Measurements from ENCODE around the gene DRG2.
A peak's percentile ranks its signal among the peaks of the same experiment; 100 is the strongest.

DRG2 gene

DNA sequence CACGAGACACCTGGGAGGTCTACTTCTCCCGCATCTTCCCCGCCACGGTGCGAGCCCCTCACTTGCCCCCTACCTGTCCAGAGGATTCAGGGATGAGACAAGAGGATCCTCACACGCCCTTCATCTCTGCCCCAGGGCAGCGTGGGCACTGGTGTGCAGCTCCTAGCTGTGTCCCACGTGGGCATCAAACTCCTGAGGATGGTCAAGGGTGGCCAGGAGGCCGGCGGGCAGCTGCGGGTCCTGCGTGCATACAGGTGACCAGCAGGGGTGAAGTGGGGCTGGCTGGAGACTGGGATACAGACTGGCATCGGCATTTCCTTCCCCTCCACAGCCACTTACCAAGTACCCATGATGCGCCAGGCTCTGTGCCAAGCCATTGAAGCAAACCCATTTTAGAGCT, 67.4 kb downstream of the DRG2 start:
- H3K9ac ChIP-seq (ENCODE audit: low read length): no peak overlapping the region
- no peaks in the 10 kb centered on the region for H3K36me3 ChIP-seq (ENCODE audit: low read length)
- H3K79me2 ChIP-seq (ENCODE audit: insufficient read depth, low read length): no peaks in the 10 kb centered on the region
- no peaks in the 10 kb centered on the region for H3K27me3 ChIP-seq (ENCODE audit: low read length)
- H2AFZ ChIP-seq (ENCODE audit: low read depth, low read length, severe bottlenecking): no peak overlapping the region
- H4K20me1 ChIP-seq (ENCODE audit: low read depth, low read length): no peaks in the 10 kb centered on the region
- H3F3A ChIP-seq (ENCODE audit: insufficient read depth): no peaks in the 10 kb centered on the region
- TF ChIP-seq, protein P1, sequence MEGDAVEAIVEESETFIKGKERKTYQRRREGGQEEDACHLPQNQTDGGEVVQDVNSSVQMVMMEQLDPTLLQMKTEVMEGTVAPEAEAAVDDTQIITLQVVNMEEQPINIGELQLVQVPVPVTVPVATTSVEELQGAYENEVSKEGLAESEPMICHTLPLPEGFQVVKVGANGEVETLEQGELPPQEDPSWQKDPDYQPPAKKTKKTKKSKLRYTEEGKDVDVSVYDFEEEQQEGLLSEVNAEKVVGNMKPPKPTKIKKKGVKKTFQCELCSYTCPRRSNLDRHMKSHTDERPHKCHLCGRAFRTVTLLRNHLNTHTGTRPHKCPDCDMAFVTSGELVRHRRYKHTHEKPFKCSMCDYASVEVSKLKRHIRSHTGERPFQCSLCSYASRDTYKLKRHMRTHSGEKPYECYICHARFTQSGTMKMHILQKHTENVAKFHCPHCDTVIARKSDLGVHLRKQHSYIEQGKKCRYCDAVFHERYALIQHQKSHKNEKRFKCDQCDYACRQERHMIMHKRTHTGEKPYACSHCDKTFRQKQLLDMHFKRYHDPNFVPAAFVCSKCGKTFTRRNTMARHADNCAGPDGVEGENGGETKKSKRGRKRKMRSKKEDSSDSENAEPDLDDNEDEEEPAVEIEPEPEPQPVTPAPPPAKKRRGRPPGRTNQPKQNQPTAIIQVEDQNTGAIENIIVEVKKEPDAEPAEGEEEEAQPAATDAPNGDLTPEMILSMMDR (IDR thresholded peaks at IDR 0.05; ENCODE audit: insufficient read depth, low read length, poor library complexity, severe bottlenecking): no peak
- no peak for TF ChIP-seq EZH2phosphoT487 (conservative IDR thresholded peaks at IDR 0.05; ENCODE audit: low read length)
- no peaks in the 10 kb centered on the region for H3K9me2 ChIP-seq (replicated peaks; ENCODE audit: insufficient read depth, low read length)
- H3K4me3 ChIP-seq (ENCODE audit: insufficient read depth, low read length, poor library complexity, severe bottlenecking): no peak overlapping the region
- no peak overlapping the region for H3K27ac ChIP-seq (ENCODE audit: low read depth, low read length)
- H3K9me3 ChIP-seq (ENCODE audit: insufficient read depth, low read length): no peaks in the 10 kb centered on the region
- H3K4me2 ChIP-seq (ENCODE audit: low read depth, low read length, poor library complexity, severe bottlenecking): no peak overlapping the region

DNA sequence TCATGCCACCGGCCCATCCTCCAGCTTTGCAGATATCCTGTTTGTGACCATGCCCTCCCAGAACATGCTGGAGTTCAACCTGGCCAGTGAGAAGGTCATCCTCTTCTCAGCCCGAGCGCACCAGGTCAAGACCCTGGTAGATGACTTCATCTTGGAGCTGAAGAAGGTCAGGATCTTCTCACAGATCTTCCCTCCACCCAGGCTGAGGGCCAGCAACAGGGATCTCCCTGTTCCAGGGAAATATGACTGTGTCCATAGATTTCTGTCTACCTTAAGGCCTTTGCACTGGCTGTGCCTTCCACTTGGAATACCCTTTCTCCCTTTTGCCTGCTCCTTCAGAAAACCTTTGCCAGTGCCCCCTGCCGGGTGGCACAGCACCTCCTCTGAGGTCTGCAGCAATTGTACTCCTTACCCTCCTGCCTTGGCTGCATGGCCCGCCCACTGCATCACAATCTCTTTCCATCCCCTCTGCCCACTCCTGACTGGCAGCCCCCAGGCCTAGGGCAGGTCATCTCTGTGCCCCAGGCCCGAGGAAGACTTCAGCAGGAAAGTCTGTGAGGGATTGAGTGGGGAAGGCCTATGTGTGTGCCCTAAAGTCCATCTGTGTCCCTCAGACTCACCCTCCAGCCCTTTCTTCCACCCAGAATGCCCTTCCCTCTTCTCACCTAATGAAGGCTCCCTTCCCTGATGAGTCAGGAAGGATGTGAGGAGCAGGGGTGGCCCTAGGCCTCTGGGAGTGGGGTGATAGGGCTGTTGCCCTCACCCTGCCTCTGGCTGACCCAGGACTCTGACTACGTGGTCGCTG, 68.6 kb downstream of the DRG2 start:
- H3K9me2 ChIP-seq (replicated peaks; ENCODE audit: insufficient read depth, low read length): no peaks in the 10 kb centered on the region
- TF ChIP-seq, protein P1 (IDR thresholded peaks at IDR 0.05; ENCODE audit: insufficient read depth, low read length, poor library complexity, severe bottlenecking): peak; percentile 19
- TF ChIP-seq EZH2phosphoT487 (conservative IDR thresholded peaks at IDR 0.05; ENCODE audit: low read length): no peak
- no peaks in the 10 kb centered on the region for H3K36me3 ChIP-seq (ENCODE audit: low read length)
- no peak overlapping the region for H2AFZ ChIP-seq (ENCODE audit: low read depth, low read length, severe bottlenecking)
- H3K4me3 ChIP-seq (ENCODE audit: insufficient read depth, low read length, poor library complexity, severe bottlenecking): no peak overlapping the region
- no peak overlapping the region for H3K27ac ChIP-seq (ENCODE audit: low read depth, low read length)
- no peaks in the 10 kb centered on the region for H3K9me3 ChIP-seq (ENCODE audit: insufficient read depth, low read length)
- no peaks in the 10 kb centered on the region for H3K79me2 ChIP-seq (ENCODE audit: insufficient read depth, low read length)
- H3F3A ChIP-seq (ENCODE audit: insufficient read depth): no peaks in the 10 kb centered on the region
- H3K27me3 ChIP-seq (ENCODE audit: low read length): no peaks in the 10 kb centered on the region
- H3K4me2 ChIP-seq (ENCODE audit: low read depth, low read length, poor library complexity, severe bottlenecking): no peak overlapping the region
- no peak overlapping the region for H3K9ac ChIP-seq (ENCODE audit: low read length)
- no peaks in the 10 kb centered on the region for H4K20me1 ChIP-seq (ENCODE audit: low read depth, low read length)

DNA sequence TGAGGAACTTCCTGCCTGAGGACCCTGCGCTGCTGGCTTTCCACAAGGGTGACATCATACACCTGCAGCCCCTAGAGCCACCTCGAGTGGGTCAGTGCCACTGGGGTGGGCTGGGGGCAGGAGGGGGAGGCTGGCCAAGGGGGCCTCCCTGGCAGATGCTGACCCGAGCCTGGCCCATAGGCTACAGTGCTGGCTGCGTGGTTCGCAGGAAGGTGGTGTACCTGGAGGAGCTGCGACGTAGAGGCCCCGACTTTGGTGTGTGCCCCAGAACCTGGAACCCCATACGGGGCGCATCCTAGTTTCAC, 69.2 kb downstream of the DRG2 start:
- Histone ChIP-seq H3K36me3 (ENCODE audit: low read length) (no peaks in the 10 kb centered on the region), H3F3A (ENCODE audit: insufficient read depth) (no peaks in the 10 kb centered on the region), H3K4me2 (ENCODE audit: low read depth, low read length, poor library complexity, severe bottlenecking) (no peak overlapping the region), H3K9me3 (ENCODE audit: insufficient read depth, low read length) (no peaks in the 10 kb centered on the region), H3K27me3 (ENCODE audit: low read length) (no peaks in the 10 kb centered on the region), H3K27ac (ENCODE audit: low read depth, low read length) (no peak overlapping the region), H4K20me1 (ENCODE audit: low read depth, low read length) (no peaks in the 10 kb centered on the region), H3K4me3 (ENCODE audit: insufficient read depth, low read length, poor library complexity, severe bottlenecking) (no peak overlapping the region), H3K79me2 (ENCODE audit: insufficient read depth, low read length) (no peaks in the 10 kb centered on the region), H3K9ac (ENCODE audit: low read length) (no peak overlapping the region), H2AFZ (ENCODE audit: low read depth, low read length, severe bottlenecking) (no peak overlapping the region), H3K9me2 (replicated peaks; ENCODE audit: insufficient read depth, low read length) (no peaks in the 10 kb centered on the region)
- TF ChIP-seq, protein P1 (IDR thresholded peaks at IDR 0.05; ENCODE audit: insufficient read depth, low read length, poor library complexity, severe bottlenecking): no peak
- TF ChIP-seq EZH2phosphoT487 (conservative IDR thresholded peaks at IDR 0.05; ENCODE audit: low read length): no peak

All from SU-DHL-6 (cell line).